Calu3 (cell line): ENCODE data around the gene INSYN2B. TPM values are rescaled to one million over a fixed set of nuclear protein-coding genes. Genes with fewer than 3 reads are reported as not detected.

Experiments used
- BruUV-seq: library from RNA; stranded (reverse); fragments of 400-500 nt; replicated peaks from 2 replicates; lab custom pipeline; 2021; lab: Mats Ljungman, UMichigan
- CTCF ChIA-PET: fragments of 300-600 bp; sonication (Branson Sonifier 250); formaldehyde crosslinking; loops from one replicate; lab custom pipeline; 2022; ENCODE audit warnings: antibody characterized with exemption; lab: Charles Lee
- DNase-seq: peaks from one replicate; pipeline ENCODE4 v3.0.0; 2022
- H3K27ac Mint-ChIP-seq: one replicate; pipeline ENCODE4 v1.8.0; 2022; ENCODE audit warnings: mixed read lengths; ENCODE audit not compliant: unreplicated experiment
- H3K27me3 Mint-ChIP-seq: one replicate; pipeline ENCODE4 v1.8.0; 2022; ENCODE audit warnings: mixed read lengths; ENCODE audit not compliant: unreplicated experiment
- H3K36me3 Mint-ChIP-seq: one replicate; pipeline ENCODE4 v1.8.0; 2022; ENCODE audit warnings: mild to moderate bottlenecking, moderate library complexity, mixed read lengths; ENCODE audit not compliant: insufficient read depth, unreplicated experiment
- H3K4me1 Mint-ChIP-seq: one replicate; pipeline ENCODE4 v1.8.0; 2022; ENCODE audit warnings: mild to moderate bottlenecking, low read depth, mixed read lengths; ENCODE audit not compliant: unreplicated experiment
- H3K4me3 Mint-ChIP-seq: one replicate; pipeline ENCODE4 v1.8.0; 2022; ENCODE audit warnings: mild to moderate bottlenecking, low read depth, moderate library complexity, mixed read lengths; ENCODE audit not compliant: unreplicated experiment
- H3K9me3 Mint-ChIP-seq: one replicate; pipeline ENCODE4 v1.8.0; 2022; ENCODE audit warnings: low read depth, mixed read lengths; ENCODE audit not compliant: unreplicated experiment
- CTCF ChIP-seq: fragments of 200-600 bp; IDR thresholded peaks from one replicate; pipeline ENCODE4 v1.8.0; 2022; ENCODE audit warnings: antibody characterized with exemption; ENCODE audit not compliant: unreplicated experiment
- intact Hi-C: fragments of 100-400 bp; cut with micrococcal nuclease; formaldehyde crosslinking; loops from one replicate; pipeline ENCODE4 v1.10.0; 2022; ENCODE audit not compliant: unreplicated experiment
- total RNA-seq: library from RNA; stranded (reverse); gene quantifications from 2 replicates; pipeline ENCODE4 v1.2.3, GENCODE V29; 2022

The INSYN2B gene
- total RNA-seq, 1 experiment from 2014 or later: not detected

GRCh38 chr5:170020423-170020822, 40.1 kb upstream of the INSYN2B start:
- H3K27ac Mint-ChIP-seq: no peak overlapping the region
- no peak for DNase-seq
- no peak overlapping the region for H3K4me3 Mint-ChIP-seq
- no peaks in the 10 kb centered on the region for H3K9me3 Mint-ChIP-seq
- H3K27me3 Mint-ChIP-seq: peaks cover 88% of the 10 kb centered on the region
- no peaks in the 10 kb centered on the region for H3K4me1 Mint-ChIP-seq
- CTCF ChIA-PET: no interaction called here
- no peak for TF ChIP-seq CTCF
- H3K36me3 Mint-ChIP-seq: no peaks in the 10 kb centered on the region
- BruUV-seq: no TSS peak
- intact Hi-C loops: no loop called here

GRCh38 chr5:170012622-170013021, 32.3 kb upstream of the INSYN2B start:
- Mint-ChIP-seq H3K27ac (no peak overlapping the region), H3K9me3 (no peaks in the 10 kb centered on the region), H3K27me3 (peaks cover 95% of the 10 kb centered on the region), H3K4me3 (no peak overlapping the region), H3K36me3 (no peaks in the 10 kb centered on the region), H3K4me1 (no peaks in the 10 kb centered on the region)
- BruUV-seq: no TSS peak
- CTCF ChIA-PET: no interaction called here
- intact Hi-C loops: no loop called here
- no peak for DNase-seq
- TF ChIP-seq CTCF: no peak

GRCh38 chr5:170011751-170012150, 31.5 kb upstream of the INSYN2B start:
- H3K36me3 Mint-ChIP-seq: no peaks in the 10 kb centered on the region
- no peak overlapping the region for H3K4me3 Mint-ChIP-seq
- H3K9me3 Mint-ChIP-seq: no peaks in the 10 kb centered on the region
- TF ChIP-seq CTCF: no peak
- no peak for DNase-seq
- intact Hi-C loops: no loop called here
- CTCF ChIA-PET: no interaction called here
- peaks cover 99% of the 10 kb centered on the region for H3K27me3 Mint-ChIP-seq
- no peaks in the 10 kb centered on the region for H3K4me1 Mint-ChIP-seq
- no peak overlapping the region for H3K27ac Mint-ChIP-seq
- no TSS peak for BruUV-seq

GRCh38 chr5:170010595-170010994, 30.3 kb upstream of the INSYN2B start:
- no TSS peak for BruUV-seq
- no peaks in the 10 kb centered on the region for H3K4me1 Mint-ChIP-seq

More at GRCh38 chr5:170010595-170010994, 30.3 kb upstream of the INSYN2B start:
- CTCF ChIA-PET: no interaction called here
- peaks cover 99% of the 10 kb centered on the region for H3K27me3 Mint-ChIP-seq
- H3K27ac Mint-ChIP-seq: no peak overlapping the region
- no peaks in the 10 kb centered on the region for H3K9me3 Mint-ChIP-seq
- DNase-seq: no peak
- TF ChIP-seq CTCF: no peak
- H3K4me3 Mint-ChIP-seq: no peak overlapping the region
- intact Hi-C loops: no loop called here
- no peaks in the 10 kb centered on the region for H3K36me3 Mint-ChIP-seq
